NCI-H146 (cell line): ENCODE results near the gene DENND1C.
A peak's percentile ranks its signal among the peaks of the same experiment; 100 is the strongest.

Experiments
- DNase-seq: peaks from one replicate; lab custom pipeline; 2025; lab: John Stamatoyannopoulos, UW

Gene DENND1C, protein sequence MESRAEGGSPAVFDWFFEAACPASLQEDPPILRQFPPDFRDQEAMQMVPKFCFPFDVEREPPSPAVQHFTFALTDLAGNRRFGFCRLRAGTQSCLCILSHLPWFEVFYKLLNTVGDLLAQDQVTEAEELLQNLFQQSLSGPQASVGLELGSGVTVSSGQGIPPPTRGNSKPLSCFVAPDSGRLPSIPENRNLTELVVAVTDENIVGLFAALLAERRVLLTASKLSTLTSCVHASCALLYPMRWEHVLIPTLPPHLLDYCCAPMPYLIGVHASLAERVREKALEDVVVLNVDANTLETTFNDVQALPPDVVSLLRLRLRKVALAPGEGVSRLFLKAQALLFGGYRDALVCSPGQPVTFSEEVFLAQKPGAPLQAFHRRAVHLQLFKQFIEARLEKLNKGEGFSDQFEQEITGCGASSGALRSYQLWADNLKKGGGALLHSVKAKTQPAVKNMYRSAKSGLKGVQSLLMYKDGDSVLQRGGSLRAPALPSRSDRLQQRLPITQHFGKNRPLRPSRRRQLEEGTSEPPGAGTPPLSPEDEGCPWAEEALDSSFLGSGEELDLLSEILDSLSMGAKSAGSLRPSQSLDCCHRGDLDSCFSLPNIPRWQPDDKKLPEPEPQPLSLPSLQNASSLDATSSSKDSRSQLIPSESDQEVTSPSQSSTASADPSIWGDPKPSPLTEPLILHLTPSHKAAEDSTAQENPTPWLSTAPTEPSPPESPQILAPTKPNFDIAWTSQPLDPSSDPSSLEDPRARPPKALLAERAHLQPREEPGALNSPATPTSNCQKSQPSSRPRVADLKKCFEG

DNA sequence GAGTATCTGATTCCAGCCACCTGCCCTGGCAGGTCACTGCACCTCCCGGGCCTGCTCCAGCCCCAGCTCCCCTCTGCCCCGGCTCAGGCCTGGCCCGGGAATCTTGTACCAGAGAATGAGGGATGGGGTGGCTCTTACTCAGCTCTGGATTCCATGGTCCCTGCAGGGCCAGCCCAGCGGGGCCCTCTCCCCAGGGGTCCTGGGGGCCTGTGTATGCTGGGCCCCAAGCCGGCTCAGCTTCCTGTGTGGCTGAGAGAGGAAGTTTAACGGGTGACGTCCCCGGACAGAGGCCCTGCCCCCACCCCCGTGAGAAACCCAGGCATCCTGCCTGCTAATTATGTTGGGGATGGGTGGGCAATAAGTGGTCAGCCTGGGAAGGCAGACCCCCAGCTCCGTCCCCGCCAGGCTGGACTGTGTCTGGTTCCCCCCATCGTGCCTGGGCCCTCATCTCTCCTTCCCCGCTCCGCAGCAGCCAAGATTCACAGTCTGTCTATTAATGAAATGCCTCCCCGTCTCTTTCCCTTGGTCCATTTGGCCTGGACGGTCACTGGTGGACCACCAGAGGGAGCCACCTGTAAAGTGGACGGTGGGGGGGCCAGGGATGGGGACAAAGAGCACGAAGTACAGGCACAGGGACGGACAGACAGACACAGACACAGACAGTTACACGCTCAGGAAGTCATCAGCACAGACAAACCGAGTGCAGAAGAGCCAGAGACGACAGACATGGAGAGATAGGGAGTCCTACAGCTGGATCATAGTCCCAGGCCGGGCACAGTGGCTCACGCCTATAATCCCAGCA, at the start of gene DENND1C:
Gene DENND1C (minus strand): TSS at position 247 of the 802 bp plus-strand sequence. CDS start 92 bp downstream, at position 155.
- peak; percentile 2 for DNase-seq

DNA sequence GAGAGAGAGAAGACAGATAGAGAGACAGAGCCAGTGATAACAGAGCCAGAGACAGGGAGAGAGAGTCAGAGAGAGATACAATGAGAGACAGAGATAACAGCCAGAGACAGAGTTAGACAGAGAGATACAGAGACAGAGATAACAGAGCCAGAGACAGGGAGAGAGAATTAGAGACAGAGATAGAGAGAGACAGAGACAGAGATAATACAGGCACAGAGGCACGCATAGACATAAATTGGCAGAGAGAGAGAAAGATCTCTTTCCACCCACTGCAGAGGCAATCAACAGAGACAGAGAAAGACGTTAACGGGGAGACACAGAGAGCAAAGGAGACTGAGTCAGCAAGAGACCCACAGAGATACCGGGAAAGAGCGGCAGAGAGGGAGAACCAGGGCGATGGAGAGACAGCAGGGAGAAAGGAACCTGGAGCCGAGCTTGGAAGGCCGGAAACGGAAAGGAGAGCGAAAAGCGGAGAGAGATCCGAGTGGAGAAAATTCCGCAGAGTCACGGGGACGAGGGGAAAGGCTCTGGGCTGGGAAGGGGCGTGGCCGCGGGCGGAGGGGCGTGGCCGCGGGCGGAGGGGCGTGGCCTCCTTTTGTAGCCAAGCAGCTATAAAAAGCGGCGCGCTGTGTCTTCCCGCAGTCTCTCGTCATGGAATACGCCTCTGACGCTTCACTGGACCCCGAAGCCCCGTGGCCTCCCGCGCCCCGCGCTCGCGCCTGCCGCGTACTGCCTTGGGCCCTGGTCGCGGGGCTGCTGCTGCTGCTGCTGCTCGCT, 49.0 kb upstream of the DENND1C start, which contains the start of gene TNFSF9:
Gene TNFSF9 (plus strand): TSS at position 641 of the 777 bp plus-strand sequence. CDS start 11 bp downstream, at position 652.
- DNase-seq = peak; percentile 46

DNA sequence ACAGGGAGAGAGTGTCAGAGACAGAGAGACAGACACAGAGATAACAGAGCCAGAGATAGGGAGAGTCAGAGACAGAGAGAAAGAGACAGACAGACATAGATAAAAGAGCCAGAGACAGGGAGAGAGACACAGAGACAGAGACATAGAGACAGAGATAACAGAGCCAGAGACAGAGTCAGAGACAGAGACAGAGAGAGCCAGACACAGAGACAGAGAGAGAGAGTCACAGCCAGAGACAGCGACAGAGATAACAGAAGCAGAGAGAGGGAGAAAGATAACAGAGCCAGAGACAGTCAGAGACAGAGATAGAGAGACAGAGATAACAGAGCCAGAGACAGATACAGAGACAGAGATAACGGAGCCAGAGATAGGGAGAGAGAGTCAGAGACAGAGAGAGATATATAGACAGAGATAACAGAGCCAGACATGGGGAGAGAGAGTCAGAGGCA, 48.4 kb upstream of the DENND1C start:
- no peak for DNase-seq

DNA sequence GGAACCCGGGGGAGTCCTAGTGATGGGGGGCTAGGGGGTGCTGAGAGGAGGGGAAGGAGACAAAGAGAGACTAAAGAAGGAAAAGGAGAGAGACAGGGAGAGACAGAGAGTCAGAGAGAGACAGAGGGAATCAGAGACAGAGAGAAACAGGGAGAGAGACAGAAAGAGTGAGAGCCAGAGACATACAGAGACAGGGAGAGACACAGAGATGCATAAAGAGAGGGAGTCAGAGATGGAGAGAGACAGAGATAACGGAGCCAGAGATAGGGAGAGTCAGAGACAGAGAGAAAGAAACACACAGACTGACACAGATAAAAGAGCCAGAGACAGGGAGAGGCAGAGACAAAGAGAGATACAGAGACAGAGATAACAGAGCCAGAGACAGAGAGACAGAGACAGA, 47.8 kb upstream of the DENND1C start:
- DNase-seq = no peak

DNA sequence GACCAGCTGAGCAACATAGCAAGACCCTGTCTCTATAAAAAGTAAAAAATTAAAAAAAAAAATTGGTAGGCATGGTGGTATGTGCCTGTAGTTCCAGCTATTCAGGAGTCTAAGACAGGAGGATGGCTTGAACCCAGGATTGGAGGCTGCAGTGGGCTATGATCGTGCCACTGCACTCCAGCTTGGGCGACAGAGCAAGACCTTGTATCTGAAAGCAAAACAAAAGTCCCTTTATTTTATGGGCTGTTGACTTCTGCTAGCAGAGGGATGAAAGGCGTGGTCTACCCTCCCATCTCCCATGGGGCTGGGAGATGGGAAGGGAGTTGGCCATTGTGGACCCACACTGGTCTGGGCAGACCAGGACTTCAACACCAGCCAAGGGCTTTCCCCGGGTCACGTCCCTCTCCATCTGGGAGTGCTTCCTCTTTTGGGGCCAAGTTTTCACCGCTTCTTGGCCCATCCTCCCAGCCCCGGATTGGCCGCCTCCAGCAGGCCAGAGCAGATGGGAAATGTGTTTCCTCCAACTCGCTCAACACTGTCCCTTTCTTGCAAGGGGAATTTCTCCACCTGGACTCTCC, 47.0 kb upstream of the DENND1C start:
- no peak for DNase-seq

DNA sequence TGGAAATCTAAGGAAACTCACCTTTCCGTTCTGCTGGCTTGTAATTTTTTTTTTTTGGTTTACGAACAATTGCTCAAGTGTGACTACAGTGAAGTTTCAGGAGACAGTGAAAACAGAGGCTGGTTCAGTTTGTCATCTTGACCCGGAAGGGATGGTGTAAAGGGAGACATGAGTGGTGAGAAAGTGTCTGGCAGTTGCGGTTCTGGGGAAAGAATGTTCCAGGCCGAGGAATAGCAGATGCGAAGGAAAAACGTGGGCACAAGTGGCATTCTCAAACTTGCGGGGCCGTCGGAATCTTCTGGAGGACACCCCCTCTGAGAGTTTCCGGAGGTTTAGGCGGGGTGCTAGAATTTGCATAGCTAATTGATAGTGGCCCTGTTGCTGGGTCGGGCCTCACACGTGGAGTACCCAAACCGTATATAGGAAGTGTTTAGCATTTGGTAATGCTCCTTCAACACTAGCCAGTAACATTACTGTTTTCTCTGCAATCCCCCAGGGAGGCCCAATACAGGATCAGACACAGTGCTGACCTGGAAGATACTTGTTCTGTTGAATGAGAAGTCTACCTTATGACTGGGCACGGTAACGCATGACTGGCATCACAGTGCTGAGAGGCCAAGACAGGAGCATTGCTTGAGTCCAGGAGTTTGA, 46.4 kb upstream of the DENND1C start:
- DNase-seq = no peak

DNA sequence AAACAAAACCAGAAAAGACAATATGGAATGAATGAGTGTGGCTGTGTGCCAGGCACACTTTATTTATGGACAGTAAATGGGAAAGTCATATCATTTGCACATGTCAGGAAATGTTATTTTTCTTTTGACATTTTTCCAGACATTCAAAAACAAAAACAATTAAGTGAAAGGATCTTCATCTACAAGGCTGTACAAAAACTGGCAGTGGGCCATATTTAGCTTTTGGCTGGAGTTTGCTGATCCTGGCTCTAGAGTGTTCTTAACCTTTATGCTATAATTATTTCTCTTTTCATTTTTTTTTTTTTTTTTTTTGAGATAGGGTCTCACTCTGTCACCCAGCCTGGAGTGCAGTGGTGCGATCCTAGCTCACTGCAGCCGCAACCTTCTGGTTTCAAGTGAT, 42.7 kb upstream of the DENND1C start:
- DNase-seq = no peak

DNA sequence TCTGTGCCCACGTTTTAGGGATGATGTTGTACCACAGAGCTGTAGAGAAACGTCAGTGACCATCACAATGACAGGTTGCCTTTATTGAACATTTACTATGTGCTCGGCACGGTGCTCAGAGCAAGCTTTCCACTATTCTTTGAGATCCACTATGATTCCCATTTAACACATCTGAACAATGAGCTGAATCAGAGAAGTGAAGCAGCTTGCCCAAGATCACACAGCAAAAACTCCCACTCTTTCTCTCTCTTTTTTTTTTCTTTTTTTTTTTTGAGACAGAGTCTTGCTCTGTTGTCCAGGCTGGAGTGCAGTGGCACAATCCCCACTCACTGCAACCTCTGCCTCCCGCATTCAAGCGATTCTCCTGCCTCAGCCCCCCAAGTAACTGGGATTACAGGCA, 41.1 kb upstream of the DENND1C start:
- DNase-seq = no peak

DNA sequence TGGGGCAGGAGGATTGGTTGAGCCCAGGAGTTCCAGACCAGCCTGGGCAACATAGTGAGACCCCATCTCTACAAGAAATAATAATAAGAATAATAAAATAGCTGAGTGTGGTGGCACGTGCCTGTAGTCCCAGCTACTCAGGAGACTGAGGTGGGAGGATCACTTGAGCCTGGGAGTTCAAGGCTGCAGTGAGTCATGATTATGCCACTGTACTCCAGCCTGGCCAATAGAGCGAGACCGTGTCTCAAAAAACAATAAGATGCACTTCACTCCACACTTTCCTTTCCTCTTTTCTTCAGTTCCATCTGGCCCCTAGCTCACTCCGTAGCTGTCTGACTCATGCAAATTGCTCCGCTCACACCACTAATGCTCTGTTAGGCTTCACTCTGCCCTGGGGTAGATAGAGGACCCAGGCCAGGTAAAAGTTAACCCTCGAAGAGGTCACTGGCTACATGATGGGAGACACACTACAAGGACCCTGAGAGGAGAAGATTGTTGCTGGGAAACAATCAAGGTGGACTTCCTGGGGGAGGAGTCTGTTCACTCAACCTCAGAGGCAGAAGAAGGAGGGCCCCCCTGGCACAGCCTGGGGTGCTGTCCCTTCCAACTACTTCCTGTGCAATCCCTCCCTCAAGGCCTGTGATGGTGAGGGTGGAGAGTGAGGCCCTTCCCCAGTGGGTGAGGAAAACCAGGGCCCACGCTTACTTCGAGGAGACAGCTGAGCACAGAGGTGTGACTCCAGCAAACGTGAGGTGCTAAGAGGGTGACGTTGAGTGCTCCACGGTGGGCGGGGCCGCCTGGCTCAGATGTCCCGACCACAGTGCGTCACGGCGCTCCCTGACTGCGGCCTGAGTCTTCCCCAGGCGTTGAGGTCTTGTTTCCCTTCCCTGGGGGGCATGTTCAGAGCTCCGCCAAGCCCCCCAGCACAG, 40.4 kb upstream of the DENND1C start:
- no peak for DNase-seq

DNA sequence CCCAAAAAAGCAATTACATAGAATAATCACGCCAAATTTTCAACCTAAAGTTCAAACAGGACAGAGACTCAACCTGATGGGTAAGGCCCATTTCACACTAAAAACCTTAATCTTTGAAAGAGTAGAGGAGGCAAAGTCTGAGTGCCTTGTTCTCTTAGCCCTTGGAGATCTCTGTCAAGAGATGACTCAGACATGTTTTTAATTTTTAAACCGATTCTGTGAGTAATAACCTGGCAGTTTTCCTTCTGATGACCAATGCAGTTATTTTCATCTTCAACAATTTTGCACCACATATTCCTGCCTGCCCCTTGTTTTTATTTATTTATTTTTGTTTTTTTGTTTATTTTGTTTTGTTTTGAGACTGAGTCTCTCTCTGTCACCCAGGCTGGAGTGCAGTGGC, 37.7 kb upstream of the DENND1C start:
- DNase-seq = no peak

DNA sequence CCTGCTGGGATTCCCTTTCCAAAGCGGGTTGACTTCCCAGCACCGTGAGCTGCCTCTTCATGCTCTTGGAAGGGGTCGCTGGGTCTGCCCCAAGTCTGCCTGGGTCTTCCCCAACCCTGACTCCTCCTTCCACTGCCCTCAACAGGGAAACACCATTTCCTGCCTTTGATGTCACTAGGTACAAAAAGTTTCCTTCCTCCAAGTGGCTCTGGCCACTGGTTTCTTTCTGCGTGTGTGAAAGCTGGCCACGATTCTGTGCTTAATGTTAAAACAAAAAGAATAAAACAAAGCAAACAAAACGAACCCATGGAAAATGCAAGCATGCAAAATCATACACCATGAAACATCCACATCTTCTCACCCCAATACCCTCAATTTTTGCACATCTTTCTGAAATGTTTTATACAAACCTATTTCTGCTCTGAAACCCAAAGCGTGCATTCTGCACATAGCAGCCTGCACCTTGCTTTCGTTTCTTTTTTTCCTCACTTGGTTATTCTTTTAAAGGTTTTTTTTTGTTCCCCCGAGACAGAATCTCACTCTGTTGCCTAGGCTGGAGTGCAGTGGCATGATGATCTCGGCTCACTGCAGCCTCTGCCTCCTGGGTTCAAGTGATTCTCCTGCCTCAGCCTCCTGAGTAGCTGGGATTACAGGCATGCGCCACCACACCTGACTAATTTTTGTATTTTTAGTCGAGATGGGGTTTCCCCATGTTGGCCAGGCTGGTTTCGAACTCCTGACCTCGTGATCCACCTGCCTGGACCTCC, 36.7 kb upstream of the DENND1C start:
- DNase-seq = no peak

DNA sequence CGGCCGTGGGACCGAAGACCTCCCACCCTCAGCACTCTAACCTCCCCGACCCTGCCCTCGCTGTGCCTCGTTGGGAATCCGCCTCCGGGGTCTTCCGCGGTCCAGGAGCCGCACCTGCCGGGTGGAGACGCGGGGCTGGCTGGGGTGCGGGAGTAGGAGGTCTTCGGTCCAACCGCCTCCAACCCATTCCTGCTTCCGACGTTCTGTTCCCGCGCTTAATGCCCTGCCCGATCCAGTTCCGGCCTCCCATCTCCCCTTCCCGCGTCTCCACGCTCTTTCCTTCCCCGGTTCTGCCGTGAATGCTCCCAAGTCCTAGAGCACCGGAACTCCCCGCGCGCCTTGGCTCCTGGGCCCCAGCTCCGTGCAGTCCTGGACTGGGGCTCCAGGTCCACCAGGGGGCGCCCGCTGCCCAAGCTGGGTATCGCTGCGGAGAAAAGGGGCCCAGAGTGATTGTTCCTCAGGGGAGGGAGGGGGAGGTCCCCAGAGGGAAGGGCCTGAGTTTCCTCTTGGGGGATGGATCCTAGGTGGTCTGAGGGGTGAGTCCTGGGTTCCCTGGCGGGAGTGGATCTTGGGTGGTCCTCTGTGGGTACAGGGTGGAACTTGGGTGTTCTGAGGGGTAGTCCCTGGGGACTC, 35.2 kb upstream of the DENND1C start:
- peak; percentile 69 for DNase-seq

DNA sequence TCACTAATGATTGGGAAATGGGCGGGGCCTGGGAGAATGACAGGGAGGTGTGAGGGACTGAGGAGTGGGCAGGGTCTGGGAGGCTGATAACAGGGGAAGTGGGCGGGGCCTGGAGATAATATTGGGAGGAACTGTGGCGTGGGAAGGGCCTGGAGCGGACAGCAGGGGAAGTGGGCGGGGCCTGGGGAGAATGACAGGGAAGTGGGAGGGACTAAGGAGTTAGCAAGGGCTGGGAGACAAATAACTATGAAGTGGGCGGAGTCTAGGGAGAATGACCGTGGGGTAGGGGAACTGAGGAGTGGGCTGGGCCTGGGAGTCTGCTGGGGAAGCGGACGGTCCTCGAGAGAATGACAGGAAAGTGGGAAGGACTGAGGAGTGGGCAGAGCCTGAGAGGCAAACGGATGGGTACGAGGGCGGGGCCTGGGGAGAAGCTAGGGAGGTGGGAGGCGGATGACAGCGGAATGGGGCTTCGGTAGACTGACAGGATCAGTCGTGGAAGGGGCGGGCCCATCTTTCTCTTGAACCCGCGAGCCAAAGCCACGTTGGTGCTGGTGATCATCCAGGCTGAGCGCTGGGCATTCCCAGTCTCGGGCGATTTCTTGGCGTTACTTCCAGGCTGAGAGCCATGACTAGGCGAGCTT, 34.6 kb upstream of the DENND1C start:
- peak; percentile 69 for DNase-seq

DNA sequence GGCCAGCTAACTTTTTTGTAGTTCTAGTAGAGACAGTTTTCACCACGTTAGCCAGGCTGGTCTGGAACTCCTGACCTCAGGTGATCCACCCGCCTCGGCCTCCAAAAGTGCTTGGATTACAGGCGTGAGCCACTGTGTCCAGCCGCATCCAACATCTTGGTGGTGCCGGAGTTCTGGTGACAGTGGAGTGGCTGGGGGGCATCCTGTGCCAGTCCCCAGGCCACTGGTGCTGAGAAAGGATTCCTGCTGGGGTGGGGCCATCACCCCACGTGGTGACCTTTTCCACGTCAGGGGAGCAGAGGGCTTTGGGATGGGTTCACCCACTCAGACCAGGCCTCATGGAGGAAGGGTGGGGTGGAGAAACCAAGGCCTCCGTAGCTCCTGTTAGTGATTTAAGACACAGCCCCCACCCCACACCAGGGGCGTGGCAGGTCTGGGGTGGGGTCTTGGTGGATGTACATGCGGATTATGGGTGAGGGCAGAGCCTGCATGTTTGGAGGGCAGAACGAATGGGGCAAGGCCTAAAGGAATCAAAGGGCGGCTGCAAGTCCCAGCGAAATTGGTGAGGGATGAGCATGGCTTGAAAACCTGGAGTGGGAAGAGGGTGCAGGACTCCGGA, 33.4 kb upstream of the DENND1C start:
- no peak for DNase-seq

DNA sequence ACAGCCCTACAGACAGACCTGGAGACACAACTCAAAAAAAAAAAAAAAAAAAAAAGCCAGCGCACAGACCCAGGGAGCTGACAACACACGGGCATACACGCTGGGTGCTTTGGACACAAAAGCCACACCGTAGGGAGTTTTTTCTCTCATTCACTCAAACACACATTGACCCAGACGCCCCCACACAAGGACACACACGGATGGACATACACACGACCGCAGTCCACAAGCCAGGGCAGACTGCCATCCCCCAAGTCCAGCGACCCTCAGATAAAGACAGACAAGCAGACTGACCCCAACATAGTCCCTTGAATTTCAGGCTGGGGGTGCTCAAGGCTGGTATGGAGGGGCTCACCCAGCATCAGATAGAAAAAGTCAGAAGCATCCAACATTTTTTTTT, 32.5 kb upstream of the DENND1C start:
- no peak for DNase-seq

DNA sequence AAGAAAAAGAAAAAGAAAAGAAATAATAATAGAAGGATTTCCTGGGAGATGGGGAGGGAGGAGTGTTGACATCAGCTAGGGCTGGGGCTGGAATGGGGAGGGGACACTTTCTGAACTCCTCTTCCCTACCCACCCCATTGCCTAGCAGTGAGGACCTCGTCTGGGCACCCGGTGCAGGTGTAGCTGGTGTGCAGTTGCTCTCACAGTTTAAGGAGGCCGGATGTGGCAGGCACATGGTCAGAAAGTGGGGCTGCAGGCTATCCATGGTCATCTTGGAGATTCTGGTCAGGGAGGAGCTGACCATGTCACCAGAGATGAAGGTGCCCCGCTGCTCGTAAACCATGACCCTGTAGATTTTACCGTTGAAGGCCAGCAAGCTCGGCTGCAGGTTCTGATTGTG, 29.0 kb upstream of the DENND1C start:
- no peak for DNase-seq
